Occipital lobe (tissue), 3 donors: ENCODE measurements around the gene GPRC5C. TPM values are rescaled to one million over a fixed set of nuclear protein-coding genes. Genes with fewer than 3 reads are reported as not detected.
"Not testable (repeated sequence)": the region's sequence is repeated elsewhere in the genome, so short reads cannot be mapped to it uniquely, and the experiment has no call there.

Experiments
- DNase-seq: peaks from one replicate; lab custom pipeline; 2025; lab: John Stamatoyannopoulos, UW
- small RNA-seq: library from RNA; depleted of rRNA; stranded (forward); fragments of <200 nt; gene quantifications from one replicate; pipeline ENCODE3, GENCODE V24; 2014
- total RNA-seq: library from RNA; depleted of rRNA; stranded (reverse); fragments of >200 nt; gene quantifications from one replicate; pipeline ENCODE4 v1.2.3, GENCODE V29; 2014

Gene GPRC5C
- total RNA-seq, 1 donor from 2014 or later: 10.0 TPM

- DNase-seq: no peak
Measured at GRCh38 chr17:74471341-74471740, 39.5 kb downstream of the GPRC5C start.

- DNase-seq: no peak
Measured at GRCh38 chr17:74472890-74473289, 41.0 kb downstream of the GPRC5C start.

GRCh38 chr17:74473294-74473693, 41.4 kb downstream of the GPRC5C start:
- DNase-seq: no peak

GRCh38 chr17:74474043-74474792, 42.3 kb downstream of the GPRC5C start:
- no peak for DNase-seq

GRCh38 chr17:74475189-74475588, 43.3 kb downstream of the GPRC5C start:
- DNase-seq: no peak

- DNase-seq: no peak
Measured at GRCh38 chr17:74477411-74477810, 45.5 kb downstream of the GPRC5C start.

GRCh38 chr17:74478420-74479100, 46.7 kb downstream of the GPRC5C start:
- DNase-seq: no peak

- DNase-seq: no peak
Measured at GRCh38 chr17:74480290-74480689, 48.4 kb downstream of the GPRC5C start.

- no peak for DNase-seq
Measured at GRCh38 chr17:74481621-74482020, 49.7 kb downstream of the GPRC5C start.

- DNase-seq: no peak
Measured at GRCh38 chr17:74484066-74484465, 52.2 kb downstream of the GPRC5C start.

- DNase-seq: no peak
Measured at GRCh38 chr17:74485022-74485743, 53.3 kb downstream of the GPRC5C start.

- no peak for DNase-seq
Measured at GRCh38 chr17:74485841-74486240, 54.0 kb downstream of the GPRC5C start.

- not testable (repeated sequence) for DNase-seq
Measured at GRCh38 chr17:74488276-74488675, 56.4 kb downstream of the GPRC5C start.

- no peak for DNase-seq
Measured at GRCh38 chr17:74490716-74491115, 58.8 kb downstream of the GPRC5C start.

GRCh38 chr17:74491626-74492025, 59.7 kb downstream of the GPRC5C start:
- DNase-seq: no peak

- DNase-seq: peak; percentile 23
Measured at GRCh38 chr17:74493331-74493833, 61.5 kb downstream of the GPRC5C start.

Small RNAs within 50 kb of the gene (small RNA-seq; reads per million reads assigned to genes)
- gene RNA5SP448: not detected

Other genes starting within 250 kb of the GPRC5C start
- gene RPL38, start 228.4 kb upstream of the GPRC5C start, total RNA-seq: 4,341 TPM
- gene TTYH2, start 218.5 kb upstream of the GPRC5C start, total RNA-seq: 8.3 TPM
- not detected for gene DNAI2, start 157.9 kb upstream of the GPRC5C start, total RNA-seq
- not detected for gene KIF19, start 105.9 kb upstream of the GPRC5C start, total RNA-seq
- 4.5 TPM for gene BTBD17, start 70.2 kb upstream of the GPRC5C start, total RNA-seq
- not detected for gene GPR142, start 64.6 kb upstream of the GPRC5C start, total RNA-seq
- 3.3 TPM for gene CD300A, start 34.5 kb downstream of the GPRC5C start, total RNA-seq
- not detected for gene CD300LB, start 99.4 kb downstream of the GPRC5C start, total RNA-seq
- 0.31 TPM for gene CD300C, start 114.0 kb downstream of the GPRC5C start, total RNA-seq
- gene CD300H, start 135.4 kb downstream of the GPRC5C start, total RNA-seq: not detected
- not detected for gene CD300LD, start 160.2 kb downstream of the GPRC5C start, total RNA-seq
- gene CD300E, start 191.7 kb downstream of the GPRC5C start, total RNA-seq: 0.16 TPM